GM06990 (cell line): ENCODE data around the gene NOL4L.

ENCODE experiments used
- DNase-seq: peaks from one replicate; pipeline ENCODE4 v3.0.0-alpha.2; 2011; ENCODE audit not compliant: insufficient read length; ENCODE audit errors: extremely low read depth
- H3K27me3 ChIP-seq: replicated peaks from 2 replicates; pipeline ENCODE4 v1.6.0; 2011; ENCODE audit warnings: low read length; ENCODE audit not compliant: control insufficient read depth, insufficient read depth
- H3K36me3 ChIP-seq: 2 replicates; pipeline ENCODE4 v1.5.1; 2011; ENCODE audit warnings: low read length; ENCODE audit not compliant: control insufficient read depth, insufficient read depth
- H3K4me3 ChIP-seq: replicated peaks from 2 replicates; pipeline ENCODE4 v1.5.1; 2011; ENCODE audit warnings: low read depth, mild to moderate bottlenecking, control low read depth, low read length
- TF ChIP-seq, protein P1 (sequence below): IDR thresholded peaks from 2 replicates; pipeline ENCODE4 v1.5.1; 2011; ENCODE audit warnings: low read length, control low read depth, mild to moderate bottlenecking, inconsistent platforms; ENCODE audit not compliant: insufficient read depth, poor library complexity, severe bottlenecking

Gene NOL4L

DNA sequence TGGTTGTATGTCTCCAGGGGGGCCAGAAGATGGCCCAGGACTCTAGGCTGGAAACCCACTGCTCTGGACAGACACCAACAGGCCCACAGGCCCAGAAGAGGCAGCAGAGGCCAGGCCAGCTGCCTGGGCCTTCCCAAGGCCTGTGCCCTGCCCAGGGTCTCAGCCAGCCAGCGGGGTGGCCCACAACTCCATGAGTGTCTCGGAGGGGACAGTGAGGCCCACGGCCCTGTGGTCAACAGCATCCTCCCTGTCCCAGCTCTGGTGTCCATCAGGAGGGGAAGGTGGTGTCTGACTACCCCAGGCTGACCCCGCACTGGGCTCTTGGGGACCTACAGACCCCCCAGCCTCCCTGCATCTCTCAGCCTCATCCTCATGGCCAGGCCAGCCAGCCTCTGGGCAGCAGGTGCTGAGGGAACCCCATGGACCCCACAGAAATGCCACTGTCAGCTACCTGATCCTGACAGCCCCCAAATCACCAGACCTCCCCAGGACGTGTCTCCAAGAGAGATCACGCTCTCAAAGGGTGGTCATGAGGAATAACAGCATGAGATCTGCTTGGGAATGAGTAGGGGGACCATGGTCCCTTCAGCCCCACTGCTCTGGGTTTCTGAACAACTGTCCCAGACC is 112.4 kb downstream of the NOL4L start:
- H3K27me3 ChIP-seq: no peaks in the 10 kb centered on the region
- TF ChIP-seq, protein P1, sequence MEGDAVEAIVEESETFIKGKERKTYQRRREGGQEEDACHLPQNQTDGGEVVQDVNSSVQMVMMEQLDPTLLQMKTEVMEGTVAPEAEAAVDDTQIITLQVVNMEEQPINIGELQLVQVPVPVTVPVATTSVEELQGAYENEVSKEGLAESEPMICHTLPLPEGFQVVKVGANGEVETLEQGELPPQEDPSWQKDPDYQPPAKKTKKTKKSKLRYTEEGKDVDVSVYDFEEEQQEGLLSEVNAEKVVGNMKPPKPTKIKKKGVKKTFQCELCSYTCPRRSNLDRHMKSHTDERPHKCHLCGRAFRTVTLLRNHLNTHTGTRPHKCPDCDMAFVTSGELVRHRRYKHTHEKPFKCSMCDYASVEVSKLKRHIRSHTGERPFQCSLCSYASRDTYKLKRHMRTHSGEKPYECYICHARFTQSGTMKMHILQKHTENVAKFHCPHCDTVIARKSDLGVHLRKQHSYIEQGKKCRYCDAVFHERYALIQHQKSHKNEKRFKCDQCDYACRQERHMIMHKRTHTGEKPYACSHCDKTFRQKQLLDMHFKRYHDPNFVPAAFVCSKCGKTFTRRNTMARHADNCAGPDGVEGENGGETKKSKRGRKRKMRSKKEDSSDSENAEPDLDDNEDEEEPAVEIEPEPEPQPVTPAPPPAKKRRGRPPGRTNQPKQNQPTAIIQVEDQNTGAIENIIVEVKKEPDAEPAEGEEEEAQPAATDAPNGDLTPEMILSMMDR: no peak
- peaks cover 8% of the 10 kb centered on the region for H3K36me3 ChIP-seq
- no peak overlapping the region for H3K4me3 ChIP-seq
- DNase-seq: no peak

- H3K27me3 ChIP-seq: no peaks in the 10 kb centered on the region
- no peak overlapping the region for H3K4me3 ChIP-seq
- peaks cover 8% of the 10 kb centered on the region for H3K36me3 ChIP-seq
- no peak for DNase-seq
- TF ChIP-seq, protein P1: no peak
Observed at GRCh38 chr20:32470940-32471339, 114.2 kb downstream of the NOL4L start.

GRCh38 chr20:32470025-32470861 is 114.9 kb downstream of the NOL4L start:
- Histone ChIP-seq H3K27me3 (no peaks in the 10 kb centered on the region), H3K4me3 (no peak overlapping the region), H3K36me3 (peaks cover 8% of the 10 kb centered on the region)
- TF ChIP-seq, protein P1: peak; percentile 74
- no peak for DNase-seq

DNA sequence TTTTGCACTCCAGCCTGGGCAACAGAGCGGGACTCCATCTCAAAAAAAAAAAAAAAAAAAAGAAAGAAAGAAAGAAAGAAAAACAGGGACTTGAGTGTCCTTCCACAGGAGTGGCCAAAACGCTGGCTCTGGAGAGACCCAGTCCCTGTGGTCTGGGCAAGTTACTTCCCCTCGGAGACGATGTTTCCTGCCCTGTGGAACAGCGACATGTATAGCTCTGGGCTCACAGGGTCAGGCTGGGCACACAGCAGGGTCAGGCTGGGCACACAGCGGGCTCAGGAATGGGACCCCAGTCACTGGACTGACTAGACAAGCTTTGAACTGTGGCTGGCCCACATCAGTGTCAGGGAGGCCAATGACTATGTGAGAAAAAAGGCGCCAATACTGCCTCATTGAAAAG is 116.3 kb downstream of the NOL4L start:
- Histone ChIP-seq H3K27me3 (no peaks in the 10 kb centered on the region), H3K4me3 (no peak overlapping the region), H3K36me3 (peaks cover 3% of the 10 kb centered on the region; the same call in 1 of the 2 replicates)
- TF ChIP-seq, protein P1: no peak
- DNase-seq: no peak

DNA sequence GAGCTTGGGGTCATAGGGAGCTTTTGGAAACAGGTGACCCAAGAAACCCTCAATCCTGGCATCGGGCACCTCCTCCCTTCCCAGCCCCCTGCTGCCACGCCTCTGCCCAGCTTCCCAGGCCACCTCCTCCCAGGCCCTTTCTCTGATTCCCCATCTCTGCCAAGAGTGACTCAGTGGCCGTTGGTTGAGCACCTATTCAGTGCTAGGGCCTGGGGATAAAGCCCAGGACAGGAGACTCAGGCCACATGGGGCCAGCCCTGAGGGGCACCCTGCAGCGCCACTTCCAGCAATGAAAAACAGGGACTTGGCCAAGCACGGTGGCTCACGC is 116.9 kb downstream of the NOL4L start:
- peaks cover 3% of the 10 kb centered on the region; the same call in 1 of the 2 replicates for H3K36me3 ChIP-seq

More for the DNA sequence above, 116.9 kb downstream of the NOL4L start:
- TF ChIP-seq, protein P1: no peak
- Histone ChIP-seq H3K27me3 (no peaks in the 10 kb centered on the region), H3K4me3 (no peak overlapping the region)
- DNase-seq: no peak
